ENCODE measurements around the gene SMG7. TPM values are rescaled to one million over a fixed set of nuclear protein-coding genes. Genes with fewer than 3 reads are reported as not detected.

The SMG7 gene
- polyA plus RNA-seq, 2 of the 4 experiments (the other 2 are of a cell fraction): 27.2 to 51.3 TPM

DNA sequence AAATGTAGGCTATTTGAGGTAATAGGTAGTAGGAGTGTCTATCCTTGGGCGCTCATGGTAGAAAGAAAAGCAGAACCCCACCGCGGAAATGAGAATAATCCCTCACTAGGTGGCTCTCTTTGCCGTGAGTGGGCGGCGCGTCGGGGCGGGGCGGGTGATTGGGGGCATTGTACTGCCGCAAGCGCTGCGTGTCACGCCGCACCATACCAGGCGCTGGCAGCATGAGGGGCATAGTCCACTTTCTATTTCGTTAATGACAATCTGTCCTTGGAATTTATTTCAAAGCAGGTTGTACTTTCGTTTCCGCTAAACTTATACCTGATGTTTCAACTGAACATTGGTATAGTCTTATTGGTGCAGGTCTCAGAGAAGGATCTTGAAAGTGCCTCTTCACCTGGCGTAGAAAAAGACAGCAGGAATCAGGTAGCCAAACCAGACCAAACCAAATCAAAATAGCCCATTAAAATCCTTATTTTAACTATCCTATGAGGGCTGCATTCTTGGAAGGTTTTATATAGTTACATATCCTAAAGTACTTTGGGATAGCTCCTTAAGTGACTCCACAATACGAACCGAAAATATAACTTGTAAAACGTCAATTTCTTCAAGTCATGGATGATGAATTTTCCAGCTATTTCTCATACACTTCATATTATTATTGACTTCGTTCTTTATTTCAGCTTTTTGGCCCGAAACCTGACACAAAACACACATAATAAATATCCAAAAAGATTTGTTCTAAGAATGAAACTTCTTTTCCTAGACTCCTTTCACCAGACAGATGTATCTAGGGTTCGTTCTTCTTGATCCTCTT, 1.9 kb upstream of the SMG7 start (continued):
- TF ChIP-seq FOXS1 (CRISPR knock-in tag; IDR thresholded peaks at IDR 0.05) (no peak), CBX2 (IDR thresholded peaks at IDR 0.05; ENCODE audit: borderline replicate concordance, low read depth) (no peak), HES2 (IDR thresholded peaks at IDR 0.05) (no peak)

- FAIRE-seq (no peak), ATAC-seq (peak; percentile 62 to 69), DNase-seq (ENCODE audit: low read depth in 1 of 2, low spot score in 1 of 2) (peak; percentile 52 to 91)
- Histone ChIP-seq H3K9me3 (no peaks in the 10 kb centered on the region), H3K27ac (peak overlapping the region; percentile 95 to 96), H3K4me1 (peaks cover 53% of the 10 kb centered on the region), H3K4me3 (peak overlapping the region; percentile 87), H3K4me2 (peak overlapping the region; percentile 84)
- ChIA-PET POLR2A (no interaction called here), CTCF (interaction anchor here (0.5 to 1.5 kb wide), 17 partner anchors 14 to 445 kb away, joined by 3 to 4 read pairs (median 3); no protein-coding TSS in a partner anchor)
- 3% methylated on average over 32 of the region's 47 CpGs for WGBS (ENCODE audit: missing lambda C conversion rate)
- TF ChIP-seq, protein P1, sequence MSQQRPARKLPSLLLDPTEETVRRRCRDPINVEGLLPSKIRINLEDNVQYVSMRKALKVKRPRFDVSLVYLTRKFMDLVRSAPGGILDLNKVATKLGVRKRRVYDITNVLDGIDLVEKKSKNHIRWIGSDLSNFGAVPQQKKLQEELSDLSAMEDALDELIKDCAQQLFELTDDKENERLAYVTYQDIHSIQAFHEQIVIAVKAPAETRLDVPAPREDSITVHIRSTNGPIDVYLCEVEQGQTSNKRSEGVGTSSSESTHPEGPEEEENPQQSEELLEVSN (IDR thresholded peaks at IDR 0.05; ENCODE audit: borderline replicate concordance, low read depth): peak; percentile 97
- peak; percentile 73 for TF ChIP-seq CHD2 (IDR thresholded peaks at IDR 0.05; ENCODE audit: low read length, partially characterized antibody)
- TF ChIP-seq JUN (IDR thresholded peaks at IDR 0.05): peak in 1 of 2 experiments; percentile 50; a peak in 1 of 5 replicates
- no peak for TF ChIP-seq CEBPB (IDR thresholded peaks at IDR 0.05)
- TF ChIP-seq REST (IDR thresholded peaks at IDR 0.05): 0 out of 2 replicates have a peak, but pooled peaks have one; percentile 22
- TF ChIP-seq NR3C1 (IDR thresholded peaks at IDR 0.05): no peak
- TF ChIP-seq, protein P2, sequence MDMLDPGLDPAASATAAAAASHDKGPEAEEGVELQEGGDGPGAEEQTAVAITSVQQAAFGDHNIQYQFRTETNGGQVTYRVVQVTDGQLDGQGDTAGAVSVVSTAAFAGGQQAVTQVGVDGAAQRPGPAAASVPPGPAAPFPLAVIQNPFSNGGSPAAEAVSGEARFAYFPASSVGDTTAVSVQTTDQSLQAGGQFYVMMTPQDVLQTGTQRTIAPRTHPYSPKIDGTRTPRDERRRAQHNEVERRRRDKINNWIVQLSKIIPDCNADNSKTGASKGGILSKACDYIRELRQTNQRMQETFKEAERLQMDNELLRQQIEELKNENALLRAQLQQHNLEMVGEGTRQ (IDR thresholded peaks at IDR 0.05): peak; percentile 40
- 0 out of 2 replicates have a peak, but pooled peaks have one; percentile 28 for TF ChIP-seq KDM1A (IDR thresholded peaks at IDR 0.05; ENCODE audit: low read depth)
- peak; percentile 89 for TF ChIP-seq PHF8 (IDR thresholded peaks at IDR 0.05; ENCODE audit: borderline replicate concordance, low read depth)
- 0 out of 2 replicates have a peak, but pooled peaks have one; percentile 43 for TF ChIP-seq HOXA7 (CRISPR knock-in tag; IDR thresholded peaks at IDR 0.05)
- TF ChIP-seq POLR2A (IDR thresholded peaks at IDR 0.05; ENCODE audit: low read length): peak; percentile 53
- TF ChIP-seq MYC (IDR thresholded peaks at IDR 0.05; ENCODE audit: borderline replicate concordance, low read length): peak; percentile 35; the same call in 1 of the 2 replicates
- peak; percentile 18; the same call in 1 of the 3 replicates for TF ChIP-seq CTCF (IDR thresholded peaks at IDR 0.05)
- TF ChIP-seq HDAC2 (IDR thresholded peaks at IDR 0.05): no peak
- 0 out of 2 replicates have a peak, but pooled peaks have one; percentile 14 for TF ChIP-seq RARB (CRISPR knock-in tag; IDR thresholded peaks at IDR 0.05)
- no peak for TF ChIP-seq JUNB (IDR thresholded peaks at IDR 0.05)
- peak in 1 of 2 experiments; percentile 28; a peak in 2 of 5 replicates for TF ChIP-seq RAD21 (conservative IDR thresholded peaks at IDR 0.05 in 1 of 2, IDR thresholded peaks at IDR 0.05 in 1 of 2)
- peak; percentile 83 for TF ChIP-seq TFCP2L1 (CRISPR knock-in tag; IDR thresholded peaks at IDR 0.05)
- TF ChIP-seq MAX (IDR thresholded peaks at IDR 0.05): peak; percentile 94
- no peak for TF ChIP-seq RCOR1 (IDR thresholded peaks at IDR 0.05; ENCODE audit: low read depth, low read length)
These were observed 1.1 kb upstream of the SMG7 start for GRCh38 chr1:183470961-183471742.
